CD4-positive, alpha-beta T cell treated with Interleukin-15 for 1 hour (primary cell): ENCODE results near the gene SCPEP1.

Experiments used
- DNase-seq: peaks from one replicate; pipeline ENCODE4 v3.0.0-alpha.2; 2020

SCPEP1 gene

GRCh38 chr17:57044976-57045867 is 67.3 kb downstream of the SCPEP1 start:
- no peak for DNase-seq

GRCh38 chr17:57045868-57046704 is 68.2 kb downstream of the SCPEP1 start:
- peak; percentile 30 for DNase-seq

GRCh38 chr17:57046749-57047148 is 68.8 kb downstream of the SCPEP1 start:
- DNase-seq: peak; percentile 39

GRCh38 chr17:57048096-57048495 is 70.2 kb downstream of the SCPEP1 start:
- DNase-seq: no peak

- no peak for DNase-seq
Measured at GRCh38 chr17:57050306-57050705, 72.4 kb downstream of the SCPEP1 start.

- no peak for DNase-seq
Measured at GRCh38 chr17:57051886-57052361, 74.0 kb downstream of the SCPEP1 start.
